Activated CD4-positive, alpha-beta T cell treated with anti-CD3 and anti-CD28 coated beads, Interleukin-2, amount 10 ng/mL, durations not matched to agents 7 days and 5 days (primary cell): Measurements from ENCODE around the gene NOPCHAP1. TPM values are rescaled to one million over a fixed set of nuclear protein-coding genes. Genes with fewer than 3 reads are reported as not detected.
"Not testable (repeated sequence)": the region's sequence is repeated elsewhere in the genome, so short reads cannot be mapped to it uniquely, and the experiment has no call there.

Experiments
- CTCF ChIA-PET: fragments of 350-600 bp; sonication (Branson Sonifier 250); formaldehyde crosslinking; loops from one replicate; lab custom pipeline; 2021; ENCODE audit warnings: antibody characterized with exemption; lab: Charles Lee
- POLR2A ChIA-PET: fragments of 350-600 bp; sonication (Branson Sonifier 250); formaldehyde crosslinking; loops from one replicate; lab custom pipeline; 2021; ENCODE audit warnings: antibody characterized with exemption; lab: Charles Lee
- DNase-seq: peaks from one replicate; pipeline ENCODE4 v3.0.0-alpha.2; 2020
- H3K27ac Mint-ChIP-seq: one replicate; pipeline ENCODE4 v1.8.0; 2021; ENCODE audit warnings: mild to moderate bottlenecking, moderate library complexity, mixed read lengths
- H3K27me3 Mint-ChIP-seq: one replicate; pipeline ENCODE4 v1.8.0; 2021; ENCODE audit warnings: mixed read lengths
- H3K36me3 Mint-ChIP-seq: one replicate; pipeline ENCODE4 v1.8.0; 2021; ENCODE audit warnings: low read depth, mixed read lengths
- H3K4me1 Mint-ChIP-seq: one replicate; pipeline ENCODE4 v1.8.0; 2021; ENCODE audit warnings: mixed read lengths
- H3K4me3 Mint-ChIP-seq: one replicate; pipeline ENCODE4 v1.8.0; 2021; ENCODE audit warnings: mild to moderate bottlenecking, moderate library complexity, mixed read lengths
- H3K9me3 Mint-ChIP-seq: one replicate; pipeline ENCODE4 v1.8.0; 2021; ENCODE audit warnings: mixed read lengths
- total RNA-seq, 2 experiments: library from RNA; stranded (reverse); gene quantifications; one replicate each; pipeline ENCODE4 v1.2.3, GENCODE V29; 2021

Gene NOPCHAP1
- total RNA-seq, 2 experiments from 2014 or later, result 12.7 to 14.6 TPM

- no peaks in the 10 kb centered on the region for H3K4me1 Mint-ChIP-seq
- CTCF ChIA-PET, result no interaction called here
- no peak overlapping the region for H3K4me3 Mint-ChIP-seq
- H3K9me3 Mint-ChIP-seq, result no peaks in the 10 kb centered on the region
- no peak for DNase-seq
- H3K27me3 Mint-ChIP-seq, result no peaks in the 10 kb centered on the region
- POLR2A ChIA-PET, result no interaction called here
- H3K27ac Mint-ChIP-seq, result no peak overlapping the region
- H3K36me3 Mint-ChIP-seq, result no peaks in the 10 kb centered on the region
These were observed 12.9 kb upstream of the NOPCHAP1 start for GRCh38 chr12:104973250-104973649.

DNA sequence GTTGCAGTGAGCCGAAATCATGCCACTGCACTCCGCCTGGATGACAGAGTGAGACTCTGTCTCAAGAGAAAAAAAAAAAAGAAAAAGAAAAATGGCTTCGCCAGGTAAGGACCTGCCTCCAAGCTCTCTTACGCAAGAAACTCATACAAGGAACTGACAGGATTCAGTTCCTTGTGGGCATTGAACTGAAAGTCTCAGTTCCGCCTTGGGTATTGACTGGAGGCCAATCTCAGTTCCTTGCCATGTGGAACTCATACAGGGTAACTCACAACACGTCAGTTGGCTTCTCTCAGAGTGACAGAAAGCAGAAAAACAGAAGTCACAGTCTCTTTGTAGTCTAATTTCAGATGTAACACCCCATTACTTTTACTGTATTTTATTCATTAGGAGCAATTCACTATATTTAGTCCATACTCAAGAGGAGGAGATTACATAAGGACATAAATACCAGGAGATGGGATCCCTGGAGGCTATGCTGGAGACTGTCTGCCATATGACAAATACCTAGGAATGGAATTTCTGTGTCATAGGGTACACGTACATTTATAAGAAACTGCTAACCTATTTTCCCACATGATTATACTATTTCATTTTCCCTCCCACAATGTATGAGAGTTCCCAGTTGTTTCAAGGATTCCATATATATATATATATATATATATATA, 11.4 kb upstream of the NOPCHAP1 start:
- no peak for DNase-seq
- H3K9me3 Mint-ChIP-seq, result no peaks in the 10 kb centered on the region
- no peaks in the 10 kb centered on the region for H3K36me3 Mint-ChIP-seq
- H3K4me3 Mint-ChIP-seq, result no peak overlapping the region
- H3K27me3 Mint-ChIP-seq, result peaks cover 1% of the 10 kb centered on the region
- CTCF ChIA-PET, result interaction anchor here (0.7 to 0.8 kb wide), 2 partner anchors 12 to 213 kb away, joined by 3 to 4 read pairs; partner anchors contain the start of gene NOPCHAP1
- no peaks in the 10 kb centered on the region for H3K4me1 Mint-ChIP-seq
- POLR2A ChIA-PET, result no interaction called here
- H3K27ac Mint-ChIP-seq, result no peak overlapping the region

DNA sequence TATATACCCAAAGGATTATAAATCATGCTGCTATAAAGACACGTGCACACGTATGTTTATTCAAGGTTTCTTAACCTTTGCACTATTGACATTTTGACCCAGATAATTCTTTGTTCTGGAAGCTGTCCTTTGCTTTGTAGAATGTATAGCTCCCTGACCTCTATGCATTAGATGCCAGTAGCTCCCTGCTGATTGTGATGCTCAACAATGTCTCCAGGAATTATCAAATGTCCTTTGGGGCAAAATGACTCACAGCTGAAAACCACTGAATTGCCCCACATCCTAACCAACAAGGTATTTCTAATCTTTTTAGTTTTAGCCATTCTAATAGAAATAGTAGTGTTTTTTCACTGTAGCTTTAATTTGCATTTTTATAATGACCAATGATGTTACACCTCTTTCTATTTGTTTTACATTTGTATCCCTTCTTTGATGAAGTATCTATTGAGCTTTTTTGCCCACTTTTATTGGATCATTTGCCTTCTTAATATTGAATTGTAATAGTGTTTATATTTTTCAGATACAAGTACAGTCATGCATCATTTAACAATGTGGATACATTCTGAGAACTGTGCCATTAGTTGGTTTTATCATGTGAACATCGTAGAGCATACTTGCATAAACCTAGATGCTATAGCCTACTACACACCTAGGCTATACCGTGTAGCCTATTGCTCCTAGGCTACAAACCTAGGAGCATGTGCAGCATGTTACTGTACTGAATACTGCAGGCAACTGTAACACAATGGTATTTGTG, 10.4 kb upstream of the NOPCHAP1 start:
- Mint-ChIP-seq H3K36me3 (no peaks in the 10 kb centered on the region), H3K4me1 (no peaks in the 10 kb centered on the region), H3K4me3 (no peak overlapping the region), H3K9me3 (no peaks in the 10 kb centered on the region), H3K27me3 (peaks cover 8% of the 10 kb centered on the region), H3K27ac (no peak overlapping the region)
- POLR2A ChIA-PET, result no interaction called here
- DNase-seq, result no peak
- CTCF ChIA-PET, result interaction anchor here (0.8 kb wide), 1 partner anchor 11 kb away, joined by 3 read pairs; the partner anchor contains the start of gene NOPCHAP1

- no peaks in the 10 kb centered on the region for H3K9me3 Mint-ChIP-seq
- no peak overlapping the region for H3K4me3 Mint-ChIP-seq
- ChIA-PET CTCF (interaction anchor here (0.9 kb wide), 1 partner anchor 20 kb away, joined by 4 read pairs; no protein-coding TSS in a partner anchor), POLR2A (no interaction called here)
- H3K36me3 Mint-ChIP-seq, result no peaks in the 10 kb centered on the region
- peaks cover 15% of the 10 kb centered on the region for H3K27me3 Mint-ChIP-seq
- no peak for DNase-seq
- H3K4me1 Mint-ChIP-seq, result no peaks in the 10 kb centered on the region
- no peak overlapping the region for H3K27ac Mint-ChIP-seq
These were observed 9.4 kb upstream of the NOPCHAP1 start for GRCh38 chr12:104976703-104977102.

DNA sequence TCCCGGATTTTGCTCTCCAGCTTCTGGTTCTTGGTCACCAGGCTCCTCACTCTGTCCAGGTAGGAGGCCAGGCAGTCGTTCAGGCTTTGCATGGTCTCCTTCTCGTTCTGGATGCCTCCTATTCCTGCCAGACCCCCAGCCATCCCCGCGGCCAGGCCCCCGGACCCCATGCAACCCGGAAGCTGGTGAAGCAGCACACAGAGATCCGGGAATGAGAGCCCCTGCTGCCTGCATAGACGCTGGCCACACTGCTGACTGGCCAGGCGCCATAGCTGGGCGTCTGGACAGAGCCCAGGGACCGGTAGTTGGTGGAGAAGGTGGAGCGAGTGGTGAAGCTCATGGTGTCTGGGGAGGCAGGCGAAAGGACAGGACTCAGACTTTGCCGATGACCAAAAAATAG, 8.4 kb upstream of the NOPCHAP1 start:
- DNase-seq, H3K9me3 Mint-ChIP-seq, H3K4me1 Mint-ChIP-seq, H3K4me3 Mint-ChIP-seq, H3K36me3 Mint-ChIP-seq, H3K27ac Mint-ChIP-seq, POLR2A ChIA-PET: not testable (repeated sequence)
- peaks cover 15% of the 10 kb centered on the region for H3K27me3 Mint-ChIP-seq
- CTCF ChIA-PET, result interaction anchor here (1.1 kb wide), 1 partner anchor 596 kb away, joined by 3 read pairs; no protein-coding TSS in a partner anchor

DNA sequence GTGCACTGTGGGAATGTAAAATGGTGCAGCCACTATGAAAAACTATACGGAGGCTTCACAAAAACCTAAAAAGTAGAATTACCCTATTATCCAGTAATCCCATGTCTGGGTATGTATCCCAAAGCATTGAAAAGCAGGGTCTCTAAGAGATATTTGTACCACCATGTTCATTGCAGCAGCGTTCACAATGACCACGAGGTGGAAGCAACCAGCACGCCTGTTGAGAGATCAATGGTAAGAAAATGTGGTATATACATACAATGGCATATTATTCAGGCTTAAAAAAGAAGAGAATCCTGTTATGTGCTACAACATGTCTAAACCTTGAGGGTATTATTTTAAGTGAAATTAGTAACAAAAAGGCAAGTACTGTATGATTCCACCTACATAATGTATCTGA, 910 bp upstream of the NOPCHAP1 start:
- ChIA-PET POLR2A (no interaction called here), CTCF (no interaction called here)
- Mint-ChIP-seq H3K27me3 (peaks cover 17% of the 10 kb centered on the region), H3K27ac (no peak overlapping the region), H3K9me3 (peaks cover 4% of the 10 kb centered on the region), H3K4me3 (peak overlapping the region; percentile 84), H3K36me3 (peaks cover 28% of the 10 kb centered on the region), H3K4me1 (peaks cover 33% of the 10 kb centered on the region)
- DNase-seq, result no peak

- H3K4me1 Mint-ChIP-seq, result peaks cover 24% of the 10 kb centered on the region
- peaks cover 4% of the 10 kb centered on the region for H3K9me3 Mint-ChIP-seq
- H3K36me3 Mint-ChIP-seq, result peaks cover 60% of the 10 kb centered on the region
- DNase-seq, result no peak
- no peaks in the 10 kb centered on the region for H3K27me3 Mint-ChIP-seq
- H3K4me3 Mint-ChIP-seq, result no peak overlapping the region
- POLR2A ChIA-PET, result no interaction called here
- no peak overlapping the region for H3K27ac Mint-ChIP-seq
- CTCF ChIA-PET, result interaction anchor here (0.9 kb wide), 1 partner anchor 13 kb away, joined by 4 read pairs; no protein-coding TSS in a partner anchor
These were observed 4.8 kb downstream of the NOPCHAP1 start for GRCh38 chr12:104990950-104991349.

- H3K9me3 Mint-ChIP-seq, result peaks cover 4% of the 10 kb centered on the region
- ChIA-PET POLR2A (no interaction called here), CTCF (interaction anchor here (0.6 kb wide), 1 partner anchor 9 kb away, joined by 3 read pairs; no protein-coding TSS in a partner anchor)
- H3K4me3 Mint-ChIP-seq, result no peak overlapping the region
- no peak for DNase-seq
- H3K27me3 Mint-ChIP-seq, result no peaks in the 10 kb centered on the region
- peaks cover 21% of the 10 kb centered on the region for H3K4me1 Mint-ChIP-seq
- H3K27ac Mint-ChIP-seq, result no peak overlapping the region
- H3K36me3 Mint-ChIP-seq, result peaks cover 64% of the 10 kb centered on the region
These were observed 5.5 kb downstream of the NOPCHAP1 start for GRCh38 chr12:104991565-104992128.

DNA sequence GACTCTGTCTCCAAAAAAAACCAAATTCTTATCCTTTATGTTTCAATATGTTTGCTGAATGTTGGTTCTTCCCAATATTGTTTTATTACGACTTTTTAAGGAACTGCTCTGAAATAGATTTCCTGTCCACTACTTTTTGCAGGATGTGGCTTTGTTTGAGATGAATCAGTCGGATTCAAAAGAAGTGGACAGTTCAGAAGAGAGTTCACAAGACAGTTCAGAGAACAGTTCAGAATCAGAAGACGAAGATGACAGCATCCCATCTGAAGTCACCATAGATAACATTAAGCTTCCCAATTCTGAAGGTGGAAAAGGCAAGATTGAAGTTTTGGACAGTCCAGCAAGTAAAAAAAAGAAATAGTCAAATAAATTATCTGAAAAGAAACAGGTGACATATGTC, 8.2 kb downstream of the NOPCHAP1 start:
- no peaks in the 10 kb centered on the region for H3K27me3 Mint-ChIP-seq
- no peak overlapping the region for H3K4me3 Mint-ChIP-seq
- H3K4me1 Mint-ChIP-seq, result peaks cover 3% of the 10 kb centered on the region
- no peak for DNase-seq
- H3K9me3 Mint-ChIP-seq, result peaks cover 3% of the 10 kb centered on the region
- H3K27ac Mint-ChIP-seq, result no peak overlapping the region
- H3K36me3 Mint-ChIP-seq, result peaks cover 68% of the 10 kb centered on the region
- ChIA-PET CTCF (interaction anchor here (0.6 kb wide), 1 partner anchor 27 kb away, joined by 3 read pairs; no protein-coding TSS in a partner anchor), POLR2A (no interaction called here)

DNA sequence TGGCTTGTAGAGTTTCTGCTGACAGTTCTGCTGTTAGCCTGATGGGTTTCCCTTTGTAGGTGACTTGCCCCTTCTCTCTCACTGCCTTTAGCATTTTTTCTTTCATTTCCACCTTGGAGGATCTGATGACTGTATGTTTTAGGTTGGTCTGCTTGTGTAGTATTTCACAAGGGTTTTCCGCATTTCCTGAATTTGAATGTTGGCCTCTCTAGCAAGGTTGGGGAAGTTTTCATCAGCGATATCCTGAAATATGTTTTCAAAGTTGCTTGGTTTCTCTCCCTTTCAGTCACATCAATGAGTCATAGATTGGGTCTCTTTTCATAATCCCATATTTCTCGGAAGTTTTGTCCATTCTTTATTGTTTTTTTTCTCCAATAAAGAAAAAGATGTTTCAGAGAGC, 11.4 kb downstream of the NOPCHAP1 start:
- no peak overlapping the region for H3K4me3 Mint-ChIP-seq
- peaks cover 74% of the 10 kb centered on the region for H3K36me3 Mint-ChIP-seq
- CTCF ChIA-PET, result interaction anchor here (1.1 to 1.6 kb wide), 2 partner anchors 21 to 778 kb away, joined by 3 to 4 read pairs; no protein-coding TSS in a partner anchor
- no peak for DNase-seq
- peaks cover 17% of the 10 kb centered on the region for H3K9me3 Mint-ChIP-seq
- no peaks in the 10 kb centered on the region for H3K27me3 Mint-ChIP-seq
- H3K27ac Mint-ChIP-seq, result no peak overlapping the region
- POLR2A ChIA-PET, result no interaction called here
- no peaks in the 10 kb centered on the region for H3K4me1 Mint-ChIP-seq

- DNase-seq, result no peak
- H3K9me3 Mint-ChIP-seq, result peaks cover 23% of the 10 kb centered on the region
- ChIA-PET CTCF (no interaction called here), POLR2A (no interaction called here)
- no peak overlapping the region for H3K27ac Mint-ChIP-seq
- H3K4me1 Mint-ChIP-seq, result no peaks in the 10 kb centered on the region
- H3K27me3 Mint-ChIP-seq, result no peaks in the 10 kb centered on the region
- no peak overlapping the region for H3K4me3 Mint-ChIP-seq
- peaks cover 78% of the 10 kb centered on the region for H3K36me3 Mint-ChIP-seq
These were observed 12.6 kb downstream of the NOPCHAP1 start for GRCh38 chr12:104998423-104999346.

- ChIA-PET CTCF (no interaction called here), POLR2A (no interaction called here)
- Mint-ChIP-seq H3K27ac (no peak overlapping the region), H3K4me3 (no peak overlapping the region), H3K9me3 (peaks cover 23% of the 10 kb centered on the region), H3K36me3 (peaks cover 82% of the 10 kb centered on the region), H3K4me1 (no peaks in the 10 kb centered on the region), H3K27me3 (no peaks in the 10 kb centered on the region)
- DNase-seq, result no peak
These were observed 13.2 kb downstream of the NOPCHAP1 start for GRCh38 chr12:104999347-104999685.
